H1 (cell line): ENCODE measurements around the gene ALG6. TPM values are rescaled to one million over a fixed set of nuclear protein-coding genes. Genes with fewer than 3 reads are reported as not detected.

Experiments used
- CTCF ChIA-PET: fragments of 300-600 bp; sonication (Branson Sonifier 250); formaldehyde crosslinking; loops from one replicate; lab custom pipeline; 2021; ENCODE audit not compliant: partially characterized antibody; lab: Charles Lee
- POLR2A ChIA-PET: fragments of 300-600 bp; sonication (Branson Sonifier 250); formaldehyde crosslinking; loops from one replicate; lab custom pipeline; 2021; ENCODE audit warnings: inconsistent platforms; ENCODE audit not compliant: partially characterized antibody; lab: Charles Lee
- DNase-seq, 2 experiments: peaks; one replicate each; pipeline versions ENCODE4 v3.0.0 to v3.0.0-alpha.2; 2010 to 2022; ENCODE audit warnings: low spot score in 2 of 2, low read depth in 1 of 2, mixed read lengths in 1 of 2
- FAIRE-seq: peaks from 2 replicates; lab custom pipeline; 2011; peaks lifted over from hg19 to GRCh38; lab: Jason Lieb, UNC
- H2AFZ ChIP-seq: 2 replicates; pipeline ENCODE4 v1.8.1; 2012; ENCODE audit warnings: low read length, inconsistent platforms
- H2AK5ac ChIP-seq: 2 replicates; pipeline ENCODE4 v1.6.1; 2013; ENCODE audit warnings: low read depth, low read length
- H2BK120ac ChIP-seq: replicated peaks from 2 replicates; pipeline ENCODE3; 2013; ENCODE audit warnings: low read depth, low read length, inconsistent platforms
- H2BK12ac ChIP-seq: 2 replicates; pipeline ENCODE4 v1.6.1; 2013; ENCODE audit warnings: low read depth, low read length
- H2BK15ac ChIP-seq: 2 replicates; pipeline ENCODE4 v1.6.1; 2013; ENCODE audit warnings: low read length
- H2BK20ac ChIP-seq: 2 replicates; pipeline ENCODE4 v1.6.1; 2013; ENCODE audit warnings: low read length
- H2BK5ac ChIP-seq: 2 replicates; pipeline ENCODE4 v1.6.1; 2013; ENCODE audit warnings: low read depth, low read length
- H3K14ac ChIP-seq: 2 replicates; pipeline ENCODE4 v1.6.1; 2013; ENCODE audit warnings: inconsistent platforms; ENCODE audit not compliant: insufficient read length
- H3K18ac ChIP-seq: 2 replicates; pipeline ENCODE4 v1.6.1; 2013; ENCODE audit warnings: low read length; ENCODE audit errors: extremely low read depth
- H3K23ac ChIP-seq: 2 replicates; pipeline ENCODE4 v1.6.1; 2013; ENCODE audit warnings: inconsistent platforms; ENCODE audit not compliant: insufficient read length
- H3K23me2 ChIP-seq: 2 replicates; pipeline ENCODE4 v1.6.1; 2013; ENCODE audit warnings: low read depth, low read length
- H3K27ac ChIP-seq: 2 replicates; pipeline ENCODE4 v1.6.1; 2011; ENCODE audit warnings: low read depth, low read length, inconsistent platforms
- H3K27me3 ChIP-seq, 4 experiments: replicated peaks in 1 of 4; 1 replicate in 1 of 4; 2 replicates in 3 of 4; pipeline versions ENCODE4 v1.6.1 to v1.8.1; 2011 to 2013; ENCODE audit warnings: low read length in 3 of 4, mild to moderate bottlenecking in 3 of 4, inconsistent platforms in 2 of 4, mixed read lengths in 2 of 4, moderate library complexity in 1 of 4; ENCODE audit not compliant: control insufficient read depth in 3 of 4, insufficient read depth in 3 of 4; ENCODE audit errors: extremely low read depth in 1 of 4
- H3K36me3 ChIP-seq, 4 experiments: 2 replicates each; pipeline versions ENCODE4 v1.6.1 to v1.8.1; 2011 to 2013; ENCODE audit warnings: mild to moderate bottlenecking in 4 of 4, low read length in 3 of 4, moderate library complexity in 2 of 4, control low read depth in 1 of 4, inconsistent platforms in 1 of 4; ENCODE audit not compliant: insufficient read depth in 4 of 4, control insufficient read depth in 2 of 4
- H3K4ac ChIP-seq: replicated peaks from 2 replicates; pipeline ENCODE3; 2013; ENCODE audit warnings: low read length, low read depth, mixed read lengths, inconsistent platforms; ENCODE audit not compliant: insufficient read length
- H3K4me1 ChIP-seq, 4 experiments: replicated peaks in 1 of 4; 1 replicate in 1 of 4; 2 replicates in 3 of 4; pipeline versions ENCODE4 v1.6.1 to v1.8.1; 2011 to 2013; ENCODE audit warnings: low read length in 3 of 4, inconsistent platforms in 2 of 4, mixed read lengths in 1 of 4; ENCODE audit not compliant: insufficient read depth in 4 of 4, control insufficient read depth in 3 of 4
- H3K4me2 ChIP-seq, 2 experiments: 2 replicates each; pipeline versions ENCODE4 v1.6.1 to v1.8.1; 2011 to 2013; ENCODE audit warnings: low read depth in 2 of 2, low read length in 2 of 2, control low read depth in 1 of 2, inconsistent platforms in 1 of 2, mild to moderate bottlenecking in 1 of 2; ENCODE audit not compliant: insufficient read depth in 1 of 2
- H3K4me3 ChIP-seq, 4 experiments: fragments of 200-600, 300-600 bp in 1 of 4; sonication (generic), shearing (Covaris generic), sonication (Bioruptor Twin) in 1 of 4; 2 replicates each; pipeline versions ENCODE4 v1.5.1 to v1.8.1; 2011 to 2016; ENCODE audit warnings: low read length in 4 of 4, low read depth in 3 of 4, control low read depth in 2 of 4, inconsistent platforms in 2 of 4, mild to moderate bottlenecking in 2 of 4, mixed read lengths in 1 of 4, moderate library complexity in 1 of 4; ENCODE audit not compliant: insufficient read depth in 2 of 4; ENCODE audit errors: extremely low read depth in 1 of 4
- H3K56ac ChIP-seq: replicated peaks from 2 replicates; pipeline ENCODE3; 2013; ENCODE audit warnings: low read depth, mild to moderate bottlenecking, mixed read lengths, low read length, inconsistent platforms; ENCODE audit not compliant: insufficient read length
- H3K79me1 ChIP-seq: 2 replicates; pipeline ENCODE4 v1.6.1; 2013; ENCODE audit warnings: low read depth, low read length, control low read depth
- H3K79me2 ChIP-seq, 2 experiments: 2 replicates each; pipeline versions ENCODE4 v1.6.1 to v1.8.1; 2012 to 2013; ENCODE audit warnings: low read length in 2 of 2, mild to moderate bottlenecking in 2 of 2, inconsistent platforms in 1 of 2; ENCODE audit not compliant: insufficient read depth in 2 of 2, control insufficient read depth in 1 of 2
- H3K9ac ChIP-seq, 4 experiments: replicated peaks in 1 of 4; 1 replicate in 1 of 4; 2 replicates in 3 of 4; pipeline versions ENCODE4 v1.6.1 to v1.8.1; 2011 to 2013; ENCODE audit warnings: low read depth in 3 of 4, low read length in 3 of 4, control low read depth in 2 of 4, mild to moderate bottlenecking in 2 of 4, moderate library complexity in 2 of 4, inconsistent platforms in 1 of 4; ENCODE audit errors: extremely low read depth in 1 of 4
- H3K9me3 ChIP-seq, 2 experiments: 2 replicates each; pipeline versions ENCODE4 v1.6.1 to v1.8.1; 2012 to 2013; ENCODE audit warnings: mild to moderate bottlenecking in 2 of 2, moderate library complexity in 2 of 2, control low read depth in 1 of 2, inconsistent platforms in 1 of 2, low read depth in 1 of 2, low read length in 1 of 2, mixed read lengths in 1 of 2; ENCODE audit not compliant: insufficient read depth in 2 of 2
- H4K20me1 ChIP-seq, 2 experiments: replicated peaks in 1 of 2; 2 replicates each; pipeline versions ENCODE3 to v1.8.1; 2011 to 2013; ENCODE audit warnings: inconsistent platforms in 2 of 2, low read length in 2 of 2, mild to moderate bottlenecking in 1 of 2; ENCODE audit not compliant: insufficient read depth in 2 of 2, control insufficient read depth in 1 of 2
- H4K5ac ChIP-seq: 2 replicates; pipeline ENCODE4 v1.6.1; 2013; ENCODE audit warnings: low read length, low read depth, mixed read lengths, inconsistent platforms; ENCODE audit not compliant: insufficient read length
- H4K8ac ChIP-seq: 2 replicates; pipeline ENCODE4 v1.8.0; 2013; ENCODE audit warnings: mild to moderate bottlenecking, moderate library complexity, low read length, inconsistent platforms; ENCODE audit not compliant: insufficient read depth; ENCODE audit errors: extremely low read depth
- H4K91ac ChIP-seq: replicated peaks from 2 replicates; pipeline ENCODE3; 2013; ENCODE audit warnings: low read length, mixed read lengths, inconsistent platforms; ENCODE audit not compliant: insufficient read length
- CREB1 ChIP-seq: IDR thresholded peaks from 2 replicates; pipeline ENCODE4 v1.6.1; 2012; ENCODE audit warnings: inconsistent platforms
- polyA plus RNA-seq, 7 experiments: library from polyadenylated mRNA; depleted of rRNA in 3 of 7; stranded (reverse) in 5 of 7; unstranded in 2 of 7; fragments of >200 nt in 5 of 7; fragments of 200-250 nt in 2 of 7; gene quantifications; 1 replicate in 5 of 7; 2 replicates in 1 of 7; 4 replicates in 1 of 7; pipeline versions ENCODE4 v1.2.1 to v1.2.3, GENCODE V29; 2011 to 2013; ENCODE audit warnings: missing spikeins in 2 of 7, mixed read lengths in 2 of 7
- total RNA-seq: library from RNA; stranded (reverse); fragmentation: NEBNext Ultra II Directional; extraction: Animal tissue kit (Norgen Biotek cat#: 25700); gene quantifications from 2 replicates; pipeline ENCODE4 v1.2.1, GENCODE V29; 2021

The ALG6 gene
- total and polyA plus RNA-seq, 2 of the 8 experiments (the other 6 are each of a cell fraction or from before 2014, with no cell fraction given), result 17.8 to 26.8 TPM

DNA sequence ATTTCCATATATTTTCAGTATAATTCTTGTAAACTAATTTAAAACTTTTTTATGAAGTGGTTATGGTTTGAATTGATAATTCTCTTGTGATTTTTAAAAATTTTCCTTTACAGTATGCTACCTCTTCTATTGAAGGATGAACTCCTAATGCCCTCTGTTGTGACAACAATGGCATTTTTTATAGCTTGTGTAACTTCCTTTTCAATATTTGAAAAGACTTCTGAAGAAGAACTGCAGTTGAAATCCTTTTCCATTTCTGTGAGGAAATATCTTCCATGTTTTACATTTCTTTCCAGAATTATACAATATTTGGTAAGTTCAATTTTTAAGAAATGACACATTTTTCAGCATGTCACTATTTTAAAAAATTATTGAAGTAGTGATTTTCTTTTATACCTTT, 61.4 kb downstream of the ALG6 start:
- Histone ChIP-seq H2AK5ac (no peak overlapping the region), H3K23ac (no peak overlapping the region), H3K23me2 (peaks cover 6% of the 10 kb centered on the region; the same call in 1 of the 2 replicates), H3K36me3 (no peaks in the 10 kb centered on the region; a peak in 2 of 8 replicates), H3K18ac (no peak overlapping the region), H3K56ac (no peak overlapping the region), H4K20me1 (no peaks in the 10 kb centered on the region), H4K5ac (no peak overlapping the region), H3K79me2 (no peaks in the 10 kb centered on the region), H3K79me1 (no peaks in the 10 kb centered on the region), H3K9me3 (no peaks in the 10 kb centered on the region), H2BK15ac (no peak overlapping the region), H2BK120ac (no peak overlapping the region), H4K8ac (no peak overlapping the region)
- POLR2A ChIA-PET, result no interaction called here
- FAIRE-seq, result no peak
- no peak for TF ChIP-seq CREB1
- TF ChIP-seq, all 59 proteins: peak for 0
- no peak overlapping the region for H3K4me3 ChIP-seq
- H2BK12ac ChIP-seq, result no peak overlapping the region
- CTCF ChIA-PET, result interaction anchor here (1.2 to 1.6 kb wide), 3 partner anchors 8 to 16 kb away, joined by 3 to 4 read pairs (median 4); no protein-coding TSS in a partner anchor
- no peak overlapping the region for H2AFZ ChIP-seq
- H4K91ac ChIP-seq, result no peak overlapping the region
- no peak overlapping the region for H3K14ac ChIP-seq
- H3K9ac ChIP-seq, result no peak overlapping the region
- no peaks in the 10 kb centered on the region for H3K4me1 ChIP-seq
- H3K27ac ChIP-seq, result no peak overlapping the region
- H2BK20ac ChIP-seq, result no peak overlapping the region
- DNase-seq, result no peak
- no peaks in the 10 kb centered on the region for H3K27me3 ChIP-seq
- H2BK5ac ChIP-seq, result no peak overlapping the region
- no peak overlapping the region for H3K4me2 ChIP-seq
- H3K4ac ChIP-seq, result no peak overlapping the region
